ENCODE measurements around the gene SLC35F3.

DNA sequence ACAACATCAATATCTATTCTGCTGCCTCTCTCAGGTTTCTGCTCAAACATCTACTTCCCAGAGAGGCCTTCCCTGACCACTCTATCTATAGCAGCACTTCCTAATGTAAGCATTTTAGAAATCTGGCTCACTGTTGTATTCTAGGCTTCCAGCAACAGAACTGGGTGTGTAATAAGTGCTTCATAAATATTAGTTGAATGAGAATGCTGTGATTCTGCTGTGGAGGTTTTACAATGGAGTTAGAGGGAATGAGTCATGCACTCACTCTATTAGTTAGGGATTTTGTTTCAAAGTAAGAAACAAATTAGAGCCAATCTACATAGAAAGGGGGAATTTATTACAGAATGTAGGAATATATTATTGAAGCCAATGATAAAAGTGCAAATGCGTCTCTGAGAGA lies 38.6 kb upstream of the SLC35F3 start:
- TF ChIP-seq, protein P1, sequence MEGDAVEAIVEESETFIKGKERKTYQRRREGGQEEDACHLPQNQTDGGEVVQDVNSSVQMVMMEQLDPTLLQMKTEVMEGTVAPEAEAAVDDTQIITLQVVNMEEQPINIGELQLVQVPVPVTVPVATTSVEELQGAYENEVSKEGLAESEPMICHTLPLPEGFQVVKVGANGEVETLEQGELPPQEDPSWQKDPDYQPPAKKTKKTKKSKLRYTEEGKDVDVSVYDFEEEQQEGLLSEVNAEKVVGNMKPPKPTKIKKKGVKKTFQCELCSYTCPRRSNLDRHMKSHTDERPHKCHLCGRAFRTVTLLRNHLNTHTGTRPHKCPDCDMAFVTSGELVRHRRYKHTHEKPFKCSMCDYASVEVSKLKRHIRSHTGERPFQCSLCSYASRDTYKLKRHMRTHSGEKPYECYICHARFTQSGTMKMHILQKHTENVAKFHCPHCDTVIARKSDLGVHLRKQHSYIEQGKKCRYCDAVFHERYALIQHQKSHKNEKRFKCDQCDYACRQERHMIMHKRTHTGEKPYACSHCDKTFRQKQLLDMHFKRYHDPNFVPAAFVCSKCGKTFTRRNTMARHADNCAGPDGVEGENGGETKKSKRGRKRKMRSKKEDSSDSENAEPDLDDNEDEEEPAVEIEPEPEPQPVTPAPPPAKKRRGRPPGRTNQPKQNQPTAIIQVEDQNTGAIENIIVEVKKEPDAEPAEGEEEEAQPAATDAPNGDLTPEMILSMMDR (IDR thresholded peaks at IDR 0.05): no peak
- TF ChIP-seq POLR2A (IDR thresholded peaks at IDR 0.05): no peak
